Astrocyte (in vitro differentiated cells and primary cell): ENCODE data around the gene CNTNAP2. TPM values are rescaled to one million over a fixed set of nuclear protein-coding genes. Genes with fewer than 3 reads are reported as not detected.

Source experiments
- DNase-seq: peaks from one replicate; pipeline ENCODE4 v3.0.0-alpha.2; 2010; ENCODE audit warnings: low read depth
- FAIRE-seq: peaks from 2 replicates; lab custom pipeline; 2011; peaks lifted over from hg19 to GRCh38; lab: Jason Lieb, UNC
- H2AFZ ChIP-seq: 2 replicates; pipeline ENCODE4 v1.6.0; 2012; ENCODE audit warnings: low read depth, low read length, inconsistent platforms
- H3K27ac ChIP-seq: 2 replicates; pipeline ENCODE4 v1.5.1; 2011; ENCODE audit warnings: low read depth, low read length, inconsistent platforms
- H3K27me3 ChIP-seq: 2 replicates; pipeline ENCODE4 v1.6.0; 2011; ENCODE audit warnings: low read length, inconsistent platforms; ENCODE audit not compliant: insufficient read depth
- H3K36me3 ChIP-seq: 2 replicates; pipeline ENCODE4 v1.5.1; 2011; ENCODE audit warnings: low read length, inconsistent platforms; ENCODE audit not compliant: insufficient read depth
- H3K4me1 ChIP-seq: 2 replicates; pipeline ENCODE4 v1.5.1; 2011; ENCODE audit warnings: low read length, inconsistent platforms; ENCODE audit not compliant: insufficient read depth
- H3K4me2 ChIP-seq: 2 replicates; pipeline ENCODE4 v1.6.0; 2012; ENCODE audit warnings: low read length, inconsistent platforms
- H3K4me3 ChIP-seq: 2 replicates; pipeline ENCODE4 v1.5.1; 2011; ENCODE audit warnings: low read depth, mild to moderate bottlenecking, low read length, inconsistent platforms; ENCODE audit not compliant: insufficient read depth
- H3K79me2 ChIP-seq: 2 replicates; pipeline ENCODE4 v1.6.0; 2012; ENCODE audit warnings: mild to moderate bottlenecking, low read length, inconsistent platforms; ENCODE audit not compliant: insufficient read depth
- H3K9ac ChIP-seq: 2 replicates; pipeline ENCODE4 v1.6.0; 2012; ENCODE audit warnings: mild to moderate bottlenecking, low read length, inconsistent platforms
- H3K9me3 ChIP-seq: 2 replicates; pipeline ENCODE4 v1.5.1; 2012; ENCODE audit warnings: low read depth, mild to moderate bottlenecking, low read length, inconsistent platforms; ENCODE audit not compliant: insufficient read depth
- H4K20me1 ChIP-seq: 2 replicates; pipeline ENCODE4 v1.6.0; 2012; ENCODE audit warnings: low read length, inconsistent platforms; ENCODE audit not compliant: insufficient read depth
- H3K27ac Mint-ChIP-seq: one replicate; pipeline ENCODE4 v1.8.0; 2021; ENCODE audit warnings: mild to moderate bottlenecking, mixed read lengths; ENCODE audit not compliant: unreplicated experiment
- H3K27me3 Mint-ChIP-seq: one replicate; pipeline ENCODE4 v1.8.0; 2021; ENCODE audit warnings: low read depth, mixed read lengths; ENCODE audit not compliant: unreplicated experiment
- H3K36me3 Mint-ChIP-seq: one replicate; pipeline ENCODE4 v1.8.0; 2021; ENCODE audit warnings: low read depth, mixed read lengths; ENCODE audit not compliant: unreplicated experiment
- H3K4me1 Mint-ChIP-seq: one replicate; pipeline ENCODE4 v1.8.0; 2021; ENCODE audit warnings: low read depth, mixed read lengths; ENCODE audit not compliant: unreplicated experiment
- H3K4me3 Mint-ChIP-seq: one replicate; pipeline ENCODE4 v1.8.0; 2021; ENCODE audit warnings: mild to moderate bottlenecking, moderate library complexity, mixed read lengths; ENCODE audit not compliant: unreplicated experiment
- H3K9me3 Mint-ChIP-seq: one replicate; pipeline ENCODE4 v1.8.0; 2021; ENCODE audit warnings: mild to moderate bottlenecking, mixed read lengths; ENCODE audit not compliant: unreplicated experiment
- EZH2 ChIP-seq: IDR thresholded peaks from 2 replicates; pipeline ENCODE4 v1.6.1; 2012; ENCODE audit warnings: mild to moderate bottlenecking, low read length, inconsistent platforms; ENCODE audit not compliant: insufficient read depth
- total RNA-seq: library from RNA; stranded (reverse); gene quantifications from 2 replicates; pipeline ENCODE4 v1.2.1, GENCODE V29; 2021
- TF ChIP-seq, protein P1 (sequence below): IDR thresholded peaks from 2 replicates; pipeline ENCODE4 v1.5.1; 2011; ENCODE audit warnings: low read depth, mild to moderate bottlenecking, inconsistent platforms, low read length, moderate library complexity; ENCODE audit not compliant: insufficient read depth

Gene CNTNAP2
- total RNA-seq, 1 donor from 2014 or later: 20.0 TPM

DNA sequence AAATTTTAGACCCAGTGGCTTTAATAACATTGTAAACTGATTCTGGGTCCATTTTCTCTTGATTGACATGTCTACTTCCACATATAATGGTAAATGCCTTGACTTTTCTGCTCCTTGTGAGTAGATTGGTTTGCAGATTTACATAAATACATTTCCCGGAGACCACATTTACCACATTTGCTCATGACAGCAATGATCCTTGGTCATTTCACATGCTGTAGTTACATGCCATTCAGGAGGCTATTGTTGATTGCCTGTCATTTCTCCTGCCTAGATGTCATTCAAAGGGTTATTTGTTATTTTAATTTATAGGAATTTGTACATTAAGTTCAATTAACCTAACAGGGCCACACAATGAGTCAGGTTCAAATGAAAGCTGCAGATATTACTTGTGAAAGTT is 280.5 kb downstream of the CNTNAP2 start:
- no peak for DNase-seq
- Histone ChIP-seq H3K4me1 (no peaks in the 10 kb centered on the region), H3K4me3 (no peak overlapping the region), H3K36me3 (no peaks in the 10 kb centered on the region), H3K27me3 (no peaks in the 10 kb centered on the region), H4K20me1 (no peaks in the 10 kb centered on the region), H3K4me2 (no peak overlapping the region), H2AFZ (no peak overlapping the region), H3K27ac (no peak overlapping the region), H3K9me3 (no peaks in the 10 kb centered on the region), H3K79me2 (no peaks in the 10 kb centered on the region), H3K9ac (no peak overlapping the region)
- no peaks in the 10 kb centered on the region for H3K36me3 Mint-ChIP-seq
- no peaks in the 10 kb centered on the region for H3K9me3 Mint-ChIP-seq
- no peaks in the 10 kb centered on the region for H3K27me3 Mint-ChIP-seq
- no peak for FAIRE-seq
- TF ChIP-seq, protein P1, sequence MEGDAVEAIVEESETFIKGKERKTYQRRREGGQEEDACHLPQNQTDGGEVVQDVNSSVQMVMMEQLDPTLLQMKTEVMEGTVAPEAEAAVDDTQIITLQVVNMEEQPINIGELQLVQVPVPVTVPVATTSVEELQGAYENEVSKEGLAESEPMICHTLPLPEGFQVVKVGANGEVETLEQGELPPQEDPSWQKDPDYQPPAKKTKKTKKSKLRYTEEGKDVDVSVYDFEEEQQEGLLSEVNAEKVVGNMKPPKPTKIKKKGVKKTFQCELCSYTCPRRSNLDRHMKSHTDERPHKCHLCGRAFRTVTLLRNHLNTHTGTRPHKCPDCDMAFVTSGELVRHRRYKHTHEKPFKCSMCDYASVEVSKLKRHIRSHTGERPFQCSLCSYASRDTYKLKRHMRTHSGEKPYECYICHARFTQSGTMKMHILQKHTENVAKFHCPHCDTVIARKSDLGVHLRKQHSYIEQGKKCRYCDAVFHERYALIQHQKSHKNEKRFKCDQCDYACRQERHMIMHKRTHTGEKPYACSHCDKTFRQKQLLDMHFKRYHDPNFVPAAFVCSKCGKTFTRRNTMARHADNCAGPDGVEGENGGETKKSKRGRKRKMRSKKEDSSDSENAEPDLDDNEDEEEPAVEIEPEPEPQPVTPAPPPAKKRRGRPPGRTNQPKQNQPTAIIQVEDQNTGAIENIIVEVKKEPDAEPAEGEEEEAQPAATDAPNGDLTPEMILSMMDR: no peak
- no peak for TF ChIP-seq EZH2
- no peak overlapping the region for H3K27ac Mint-ChIP-seq
- no peak overlapping the region for H3K4me3 Mint-ChIP-seq
- H3K4me1 Mint-ChIP-seq: no peaks in the 10 kb centered on the region

DNA sequence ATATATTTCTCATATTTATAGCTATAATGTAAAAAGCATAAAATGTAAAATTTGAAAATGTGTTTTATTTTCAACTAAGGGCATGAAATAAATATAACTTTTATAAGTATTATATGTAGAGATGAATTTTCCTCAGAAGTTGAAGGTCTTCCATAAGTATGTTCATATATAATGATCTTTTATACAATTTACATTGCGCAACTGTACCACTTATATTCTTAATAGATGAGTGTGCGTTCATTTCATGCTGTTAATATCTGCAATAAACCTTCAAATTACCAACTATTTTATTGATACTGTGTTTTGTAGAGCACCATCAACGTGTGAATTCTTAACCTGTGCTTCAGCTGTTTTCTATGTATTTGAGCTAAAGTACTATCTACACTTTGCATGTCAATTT is 285.3 kb downstream of the CNTNAP2 start:
- Mint-ChIP-seq H3K9me3 (no peaks in the 10 kb centered on the region), H3K27ac (no peak overlapping the region), H3K36me3 (no peaks in the 10 kb centered on the region), H3K27me3 (no peaks in the 10 kb centered on the region), H3K4me3 (no peak overlapping the region), H3K4me1 (no peaks in the 10 kb centered on the region)
- DNase-seq: no peak
- Histone ChIP-seq H3K4me3 (no peak overlapping the region), H3K79me2 (no peaks in the 10 kb centered on the region), H3K9me3 (no peaks in the 10 kb centered on the region), H3K4me2 (no peak overlapping the region), H3K4me1 (no peaks in the 10 kb centered on the region), H2AFZ (no peak overlapping the region), H3K27me3 (no peaks in the 10 kb centered on the region), H3K9ac (no peak overlapping the region), H3K27ac (no peak overlapping the region), H3K36me3 (no peaks in the 10 kb centered on the region), H4K20me1 (no peaks in the 10 kb centered on the region)
- TF ChIP-seq EZH2: no peak
- TF ChIP-seq, protein P1: no peak
- FAIRE-seq: no peak

DNA sequence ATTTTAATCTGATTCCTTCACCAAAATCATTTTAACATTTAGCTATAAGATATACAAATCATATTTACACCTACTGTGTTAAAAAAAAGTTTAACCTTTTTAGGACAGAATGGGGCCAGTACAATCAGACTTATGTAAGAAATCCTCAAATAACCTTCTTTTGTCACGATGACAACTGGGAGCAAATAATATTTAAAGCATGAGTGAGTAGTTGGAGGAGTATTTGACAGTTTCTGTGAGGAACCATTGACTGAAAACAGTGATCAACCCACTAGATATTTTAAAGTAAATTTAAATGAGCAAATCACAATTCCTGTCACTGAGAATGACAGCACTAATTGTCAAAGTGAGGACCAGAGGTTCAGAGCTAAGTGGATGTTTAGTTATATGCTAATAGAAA is 289.1 kb downstream of the CNTNAP2 start:
- no peaks in the 10 kb centered on the region for H3K9me3 Mint-ChIP-seq
- no peaks in the 10 kb centered on the region for H3K36me3 ChIP-seq
- no peaks in the 10 kb centered on the region for H3K4me1 ChIP-seq
- H3K4me3 ChIP-seq: no peak overlapping the region
- H3K4me2 ChIP-seq: no peak overlapping the region
- TF ChIP-seq EZH2: no peak
- TF ChIP-seq, protein P1: no peak
- no peak overlapping the region for H3K9ac ChIP-seq
- FAIRE-seq: no peak
- H3K27ac Mint-ChIP-seq: no peak overlapping the region
- no peaks in the 10 kb centered on the region for H3K27me3 ChIP-seq
- H3K4me1 Mint-ChIP-seq: no peaks in the 10 kb centered on the region
- H3K79me2 ChIP-seq: no peaks in the 10 kb centered on the region
- H2AFZ ChIP-seq: no peak overlapping the region
- H3K4me3 Mint-ChIP-seq: no peak overlapping the region
- no peaks in the 10 kb centered on the region for H3K36me3 Mint-ChIP-seq
- DNase-seq: no peak
- no peaks in the 10 kb centered on the region for H3K27me3 Mint-ChIP-seq
- no peak overlapping the region for H3K27ac ChIP-seq
- H3K9me3 ChIP-seq: no peaks in the 10 kb centered on the region
- H4K20me1 ChIP-seq: no peaks in the 10 kb centered on the region
